ENCODE data around the gene STXBP6.

The STXBP6 gene

DNA sequence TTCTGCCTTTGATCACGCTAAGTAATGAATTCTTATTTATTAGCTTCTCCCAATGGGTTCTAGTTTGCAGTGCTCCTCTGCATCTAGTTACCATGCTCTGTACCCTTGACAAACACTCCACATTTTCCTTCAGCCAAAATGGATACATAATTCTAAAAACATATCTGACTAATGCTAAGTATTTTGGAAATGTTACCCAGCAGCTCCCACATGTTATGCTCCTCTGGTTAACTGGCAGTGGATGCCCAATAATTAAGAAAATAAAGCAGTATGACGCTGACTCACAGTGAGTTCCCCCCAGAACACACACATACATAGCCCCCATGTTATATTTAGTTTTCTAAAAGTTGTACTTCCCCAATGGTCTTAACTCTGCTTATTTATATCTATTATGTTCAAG is 74.6 kb downstream of the STXBP6 start:
- H2AFZ ChIP-seq (ENCODE audit: low read depth, low read length, severe bottlenecking), result no peak overlapping the region
- H4K20me1 ChIP-seq (ENCODE audit: low read depth, low read length), result no peaks in the 10 kb centered on the region
- no peaks in the 10 kb centered on the region for H3K27me3 ChIP-seq (ENCODE audit: low read length)

DNA sequence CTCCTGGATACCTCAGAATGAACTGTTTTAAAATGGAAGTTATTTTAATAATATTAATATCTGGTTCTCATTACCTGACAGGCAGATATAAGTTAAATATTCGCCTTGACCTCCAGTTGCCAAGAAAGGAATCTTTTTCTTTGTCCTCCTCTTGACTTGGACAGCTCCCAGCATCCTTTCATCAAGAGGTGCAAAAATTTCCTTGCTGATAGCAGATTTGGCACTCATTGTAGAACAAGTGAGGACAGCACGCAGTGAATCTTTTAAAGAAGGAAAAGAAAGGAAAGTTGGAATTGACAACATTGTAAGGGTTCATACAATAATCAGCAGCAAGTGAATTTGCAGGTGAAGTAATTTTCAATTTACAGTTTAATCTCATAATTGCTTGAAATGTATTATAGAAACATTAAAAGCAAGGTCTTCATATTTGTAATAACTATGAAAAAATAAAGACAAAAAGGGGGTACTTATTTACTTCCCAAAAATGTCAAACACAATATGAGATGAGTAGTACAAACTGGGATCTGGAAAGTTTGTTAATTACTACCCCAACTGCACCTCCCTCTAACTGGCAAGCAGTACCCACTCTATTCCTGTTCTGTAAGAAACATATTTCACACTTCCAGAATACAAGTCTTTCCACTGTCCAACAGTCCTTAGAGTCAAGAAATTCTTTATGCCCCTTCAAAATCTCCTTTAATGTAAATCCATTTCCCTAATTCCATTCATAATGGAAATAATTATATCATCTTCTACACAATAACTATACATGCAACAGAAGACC is 75.2 kb downstream of the STXBP6 start:
- Histone ChIP-seq H3K79me2 (ENCODE audit: insufficient read depth, low read length) (no peaks in the 10 kb centered on the region), H2AFZ (ENCODE audit: low read depth, low read length, severe bottlenecking) (no peak overlapping the region), H3K9me2 (replicated peaks; ENCODE audit: insufficient read depth, low read length) (no peaks in the 10 kb centered on the region), H3K4me2 (ENCODE audit: low read depth, low read length, poor library complexity, severe bottlenecking) (no peak overlapping the region), H3K9me3 (ENCODE audit: insufficient read depth, low read length) (no peaks in the 10 kb centered on the region), H3K9ac (ENCODE audit: low read length) (no peak overlapping the region), H3K36me3 (ENCODE audit: low read length) (no peaks in the 10 kb centered on the region), H3F3A (ENCODE audit: insufficient read depth) (no peaks in the 10 kb centered on the region), H4K20me1 (ENCODE audit: low read depth, low read length) (no peaks in the 10 kb centered on the region), H3K27me3 (ENCODE audit: low read length) (no peaks in the 10 kb centered on the region), H3K4me3 (ENCODE audit: insufficient read depth, low read length, poor library complexity, severe bottlenecking) (no peak overlapping the region), H3K27ac (ENCODE audit: low read depth, low read length) (no peak overlapping the region)
- no peak for TF ChIP-seq EZH2phosphoT487 (conservative IDR thresholded peaks at IDR 0.05; ENCODE audit: low read length)
- TF ChIP-seq, protein P1, sequence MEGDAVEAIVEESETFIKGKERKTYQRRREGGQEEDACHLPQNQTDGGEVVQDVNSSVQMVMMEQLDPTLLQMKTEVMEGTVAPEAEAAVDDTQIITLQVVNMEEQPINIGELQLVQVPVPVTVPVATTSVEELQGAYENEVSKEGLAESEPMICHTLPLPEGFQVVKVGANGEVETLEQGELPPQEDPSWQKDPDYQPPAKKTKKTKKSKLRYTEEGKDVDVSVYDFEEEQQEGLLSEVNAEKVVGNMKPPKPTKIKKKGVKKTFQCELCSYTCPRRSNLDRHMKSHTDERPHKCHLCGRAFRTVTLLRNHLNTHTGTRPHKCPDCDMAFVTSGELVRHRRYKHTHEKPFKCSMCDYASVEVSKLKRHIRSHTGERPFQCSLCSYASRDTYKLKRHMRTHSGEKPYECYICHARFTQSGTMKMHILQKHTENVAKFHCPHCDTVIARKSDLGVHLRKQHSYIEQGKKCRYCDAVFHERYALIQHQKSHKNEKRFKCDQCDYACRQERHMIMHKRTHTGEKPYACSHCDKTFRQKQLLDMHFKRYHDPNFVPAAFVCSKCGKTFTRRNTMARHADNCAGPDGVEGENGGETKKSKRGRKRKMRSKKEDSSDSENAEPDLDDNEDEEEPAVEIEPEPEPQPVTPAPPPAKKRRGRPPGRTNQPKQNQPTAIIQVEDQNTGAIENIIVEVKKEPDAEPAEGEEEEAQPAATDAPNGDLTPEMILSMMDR (IDR thresholded peaks at IDR 0.05; ENCODE audit: insufficient read depth, low read length, poor library complexity, severe bottlenecking), result no peak

More for the DNA sequence above, 74.6 kb downstream of the STXBP6 start:
- Histone ChIP-seq H3K4me3 (ENCODE audit: insufficient read depth, low read length, poor library complexity, severe bottlenecking) (no peak overlapping the region), H3F3A (ENCODE audit: insufficient read depth) (no peaks in the 10 kb centered on the region), H3K79me2 (ENCODE audit: insufficient read depth, low read length) (no peaks in the 10 kb centered on the region), H3K9ac (ENCODE audit: low read length) (no peak overlapping the region), H3K27ac (ENCODE audit: low read depth, low read length) (no peak overlapping the region), H3K9me2 (replicated peaks; ENCODE audit: insufficient read depth, low read length) (no peaks in the 10 kb centered on the region), H3K4me2 (ENCODE audit: low read depth, low read length, poor library complexity, severe bottlenecking) (no peak overlapping the region), H3K36me3 (ENCODE audit: low read length) (no peaks in the 10 kb centered on the region), H3K9me3 (ENCODE audit: insufficient read depth, low read length) (no peaks in the 10 kb centered on the region)
- TF ChIP-seq, protein P1 (IDR thresholded peaks at IDR 0.05; ENCODE audit: insufficient read depth, low read length, poor library complexity, severe bottlenecking), result no peak

DNA sequence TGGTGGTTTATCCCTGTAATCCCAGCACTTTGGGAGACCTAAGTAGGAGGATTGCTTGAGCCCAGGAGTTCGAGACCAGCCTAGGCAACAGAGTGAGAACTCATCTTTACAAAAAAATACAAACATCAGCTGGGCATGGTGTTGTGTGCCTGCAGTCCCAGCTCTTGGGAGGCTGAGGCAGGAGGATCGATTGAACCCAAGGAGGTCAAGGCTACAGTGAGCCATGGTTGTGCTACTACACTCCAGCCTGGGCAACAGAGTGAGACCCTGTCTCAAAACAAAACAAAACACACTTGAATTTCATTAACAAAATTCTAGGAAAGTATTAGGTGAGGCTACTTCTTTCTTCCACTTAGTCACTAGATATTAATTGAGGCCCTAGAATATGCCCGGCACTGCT is 77.1 kb downstream of the STXBP6 start:
- Histone ChIP-seq H4K20me1 (ENCODE audit: low read depth, low read length) (no peaks in the 10 kb centered on the region), H3K27me3 (ENCODE audit: low read length) (no peaks in the 10 kb centered on the region), H3K4me2 (ENCODE audit: low read depth, low read length, poor library complexity, severe bottlenecking) (no peak overlapping the region), H3K4me3 (ENCODE audit: insufficient read depth, low read length, poor library complexity, severe bottlenecking) (no peak overlapping the region), H3K9ac (ENCODE audit: low read length) (no peak overlapping the region), H3F3A (ENCODE audit: insufficient read depth) (no peaks in the 10 kb centered on the region), H3K36me3 (ENCODE audit: low read length) (no peaks in the 10 kb centered on the region), H2AFZ (ENCODE audit: low read depth, low read length, severe bottlenecking) (no peak overlapping the region), H3K9me2 (replicated peaks; ENCODE audit: insufficient read depth, low read length) (no peaks in the 10 kb centered on the region), H3K27ac (ENCODE audit: low read depth, low read length) (no peak overlapping the region), H3K79me2 (ENCODE audit: insufficient read depth, low read length) (no peaks in the 10 kb centered on the region), H3K9me3 (ENCODE audit: insufficient read depth, low read length) (no peaks in the 10 kb centered on the region)
- TF ChIP-seq EZH2phosphoT487 (conservative IDR thresholded peaks at IDR 0.05; ENCODE audit: low read length), result no peak
- TF ChIP-seq, protein P1 (IDR thresholded peaks at IDR 0.05; ENCODE audit: insufficient read depth, low read length, poor library complexity, severe bottlenecking), result no peak

Data from SU-DHL-6 (cell line).